GM19239 (cell line): ENCODE measurements around the gene CFAP20DC.
"Not testable (repeated sequence)": the region's sequence is repeated elsewhere in the genome, so short reads cannot be mapped to it uniquely, and the experiment has no call there.

Experiments used
- DNase-seq: peaks from one replicate; pipeline ENCODE4 v3.0.0; 2011; ENCODE audit warnings: low spot score; ENCODE audit not compliant: insufficient read length
- FAIRE-seq: peaks from 2 replicates; lab custom pipeline; 2011; peaks lifted over from hg19 to GRCh38; lab: Jason Lieb, UNC

Gene CFAP20DC

GRCh38 chr3:58973796-58974195, 76.0 kb downstream of the CFAP20DC start:
- FAIRE-seq, result no peak
- no peak for DNase-seq

- FAIRE-seq, result not testable (repeated sequence)
Observed at GRCh38 chr3:58967866-58968265, 82.0 kb downstream of the CFAP20DC start.

GRCh38 chr3:58965865-58966264, 84.0 kb downstream of the CFAP20DC start:
- DNase-seq, result no peak
- FAIRE-seq, result no peak

More at GRCh38 chr3:58967866-58968265, 82.0 kb downstream of the CFAP20DC start:
- DNase-seq, result not testable (repeated sequence)

- FAIRE-seq (no peak), DNase-seq (no peak)
Observed at GRCh38 chr3:58963928-58964503, 85.8 kb downstream of the CFAP20DC start.

DNA sequence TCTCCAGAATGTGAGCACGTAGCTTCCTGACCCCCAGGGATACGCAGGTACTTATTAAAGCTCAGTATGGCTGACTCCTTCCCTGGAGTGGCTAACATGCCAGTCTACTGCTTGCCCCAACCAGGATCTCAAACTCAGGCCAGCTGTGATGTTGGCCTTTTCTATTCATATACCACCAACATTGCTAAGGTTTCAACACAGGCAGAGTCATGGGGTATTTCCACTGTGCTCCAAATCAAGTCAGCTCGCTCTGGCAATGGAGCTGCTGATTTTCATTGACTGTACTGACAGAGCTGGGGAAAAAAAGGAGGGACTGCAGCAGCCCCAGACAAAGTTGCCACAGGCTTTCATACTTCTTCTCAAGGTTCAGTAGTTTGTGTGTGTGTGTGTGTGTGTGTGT, 87.0 kb downstream of the CFAP20DC start:
- DNase-seq, result no peak
- FAIRE-seq, result no peak

DNA sequence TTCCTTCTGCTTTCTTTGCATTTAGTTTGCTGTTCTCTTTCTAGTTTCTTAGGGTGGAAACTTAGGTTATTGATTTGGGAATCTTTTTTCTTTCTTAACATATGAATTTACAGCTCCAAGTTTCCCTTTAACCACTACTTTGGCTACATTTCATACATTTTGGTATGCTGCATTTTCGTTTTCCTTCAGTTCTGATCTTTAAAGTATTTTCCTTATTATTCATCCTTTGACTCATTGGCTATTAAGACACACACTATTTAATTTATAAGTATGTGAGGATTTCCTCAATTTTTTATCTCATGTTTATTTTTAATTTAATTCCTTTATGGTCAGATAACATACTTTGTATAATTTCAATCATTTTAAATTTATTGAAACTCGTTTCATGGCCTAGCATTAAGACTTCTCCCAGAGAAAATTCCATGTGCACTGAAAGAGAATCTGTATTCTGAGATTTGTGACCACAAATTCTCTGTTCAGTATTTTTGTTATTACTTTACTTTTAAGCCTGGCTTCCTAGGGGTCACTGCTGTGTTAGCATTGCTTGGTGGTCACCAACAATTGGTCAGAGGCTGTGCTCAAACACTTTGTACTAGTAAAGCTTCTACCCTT, 87.7 kb downstream of the CFAP20DC start:
- DNase-seq (no peak), FAIRE-seq (no peak)

DNA sequence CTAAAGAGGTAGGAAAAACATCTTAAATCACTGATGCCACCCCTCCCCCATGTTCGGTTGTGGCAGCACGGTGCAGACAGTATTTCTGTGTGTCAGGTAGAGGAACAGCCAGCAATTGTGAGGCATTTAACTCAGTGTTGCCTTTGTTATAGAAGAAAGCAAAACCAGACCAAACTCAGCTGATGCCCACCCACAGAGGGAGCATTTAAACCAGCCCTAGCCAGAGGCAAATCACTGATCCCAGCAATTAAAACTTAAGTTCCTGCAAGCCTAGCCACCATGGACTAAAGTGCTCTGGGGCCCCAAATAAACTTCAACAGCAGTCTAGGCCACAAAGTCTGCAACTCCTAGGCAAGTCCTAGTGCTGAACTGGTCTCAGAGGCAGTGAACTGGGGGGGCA, 94.5 kb downstream of the CFAP20DC start:
- FAIRE-seq, result no peak
- DNase-seq, result no peak

- no peak for DNase-seq
- FAIRE-seq, result no peak
Observed at GRCh38 chr3:58953288-58953687, 96.5 kb downstream of the CFAP20DC start.

- peak; percentile 62 for FAIRE-seq
- DNase-seq, result peak; percentile 14
Observed at GRCh38 chr3:58952128-58952917, 97.5 kb downstream of the CFAP20DC start.

GRCh38 chr3:58948018-58948417, 101.8 kb downstream of the CFAP20DC start:
- FAIRE-seq (no peak), DNase-seq (no peak)

GRCh38 chr3:58946875-58947274, 103.0 kb downstream of the CFAP20DC start:
- FAIRE-seq (no peak), DNase-seq (no peak)

DNA sequence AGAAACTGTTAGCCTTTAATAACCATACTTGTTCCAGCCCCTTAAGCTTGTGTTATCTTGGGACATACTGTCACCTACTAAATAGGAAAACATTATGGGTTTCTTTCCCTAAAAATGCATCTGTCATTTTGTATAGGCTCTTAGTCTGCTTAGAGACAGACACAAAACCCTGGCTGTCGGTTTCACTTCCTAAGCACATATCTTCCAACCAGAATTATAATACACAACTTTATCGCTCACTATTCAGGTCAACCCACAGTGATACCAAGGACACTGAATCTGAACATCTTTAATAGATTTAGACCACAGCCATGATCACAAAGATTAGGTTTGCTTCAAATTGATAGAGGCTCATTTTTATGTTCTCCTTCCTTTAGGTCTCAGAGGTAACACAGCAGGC, 111.8 kb downstream of the CFAP20DC start:
- FAIRE-seq (no peak), DNase-seq (no peak)

DNA sequence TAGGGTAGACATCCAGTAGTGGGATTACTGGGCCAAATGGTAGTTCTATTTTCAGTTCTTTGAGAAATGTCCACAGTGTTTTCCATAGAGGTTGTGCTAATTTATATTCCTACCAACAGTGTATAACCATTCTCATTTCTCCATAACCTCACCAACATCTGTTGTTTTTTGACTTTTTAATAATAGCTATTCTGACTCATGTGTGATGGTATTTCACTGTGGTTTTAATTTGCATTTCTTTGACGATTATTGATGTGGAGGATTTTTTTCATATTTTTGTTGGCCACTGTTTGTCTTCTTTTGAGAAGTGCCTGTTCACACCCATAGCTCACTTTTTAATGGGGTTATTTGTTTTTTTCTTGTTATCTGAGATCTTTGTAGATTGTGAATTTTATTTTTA, 125.2 kb downstream of the CFAP20DC start:
- no peak for FAIRE-seq
- no peak for DNase-seq

GRCh38 chr3:58900386-58900785, 149.4 kb downstream of the CFAP20DC start:
- peak; percentile 54 for FAIRE-seq
- no peak for DNase-seq

DNA sequence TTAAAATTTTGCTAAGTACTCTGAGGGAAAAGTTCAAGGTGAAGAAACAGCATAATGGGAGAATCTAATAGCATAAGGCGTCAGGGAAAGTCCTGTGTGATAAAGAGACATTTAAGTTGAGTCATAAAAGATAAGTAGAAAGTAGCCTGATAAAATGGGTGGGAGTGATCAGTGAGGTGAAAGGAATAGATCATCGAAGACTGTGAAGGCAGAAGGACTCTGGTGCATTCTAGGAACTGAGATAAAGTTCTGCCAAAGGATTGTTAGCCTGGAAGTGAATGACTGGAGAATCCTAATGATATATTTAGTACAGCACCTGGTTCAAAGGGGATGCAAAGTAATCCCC, 149.9 kb downstream of the CFAP20DC start:
- no peak for FAIRE-seq
- no peak for DNase-seq

GRCh38 chr3:58899159-58899952, 150.5 kb downstream of the CFAP20DC start:
- FAIRE-seq (peak; percentile 68), DNase-seq (no peak)

GRCh38 chr3:58898513-58898912, 151.3 kb downstream of the CFAP20DC start:
- DNase-seq (no peak), FAIRE-seq (peak; percentile 76)

- no peak for FAIRE-seq
- no peak for DNase-seq
Observed at GRCh38 chr3:58897646-58898045, 152.2 kb downstream of the CFAP20DC start.

DNA sequence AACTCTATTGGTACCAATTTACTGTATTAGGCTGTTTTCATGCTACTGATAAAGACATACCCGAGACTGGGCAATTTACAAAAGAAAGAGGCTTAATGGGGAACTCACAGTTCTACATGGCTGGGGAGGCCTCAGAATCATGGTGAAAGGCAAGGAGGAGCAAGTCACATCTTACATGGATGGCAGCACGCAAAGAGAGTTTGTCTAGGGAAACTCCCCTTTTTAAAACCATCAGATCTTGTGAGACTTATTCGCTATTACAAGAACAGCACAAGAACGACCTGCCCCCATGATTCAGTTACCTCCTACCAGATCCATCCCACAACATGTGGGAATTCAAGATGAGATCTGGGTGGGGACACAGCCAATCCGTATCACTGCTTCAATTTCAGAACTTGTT, 154.1 kb downstream of the CFAP20DC start:
- DNase-seq, FAIRE-seq: not testable (repeated sequence)

- not testable (repeated sequence) for FAIRE-seq, DNase-seq
Observed at GRCh38 chr3:58892526-58892925, 157.3 kb downstream of the CFAP20DC start.

- no peak for FAIRE-seq
- no peak for DNase-seq
Observed at GRCh38 chr3:58888087-58888486, 161.7 kb downstream of the CFAP20DC start.
